Measurements from ENCODE around the gene RHCG.

The RHCG gene

GRCh38 chr15:89496155-89497098, at the start of gene RHCG:
Gene RHCG (minus strand): TSS chr15:89496583. CDS start chr15:89496544, 39 bp downstream.
- DNase-seq (ENCODE audit: low read depth, low spot score): peak; percentile 53

- DNase-seq (ENCODE audit: low read depth, low spot score): no peak
These were observed 47.0 kb upstream of the RHCG start for GRCh38 chr15:89543389-89543788.

GRCh38 chr15:89542369-89542768, 46.0 kb upstream of the RHCG start:
- no peak for DNase-seq (ENCODE audit: low read depth, low spot score)

GRCh38 chr15:89539027-89539426, 42.6 kb upstream of the RHCG start:
- DNase-seq (ENCODE audit: low read depth, low spot score): no peak

GRCh38 chr15:89533861-89534544, 37.6 kb upstream of the RHCG start:
- peak; percentile 17 for DNase-seq (ENCODE audit: low read depth, low spot score)

- peak; percentile 9 for DNase-seq (ENCODE audit: low read depth, low spot score)
These were observed 35.6 kb upstream of the RHCG start for GRCh38 chr15:89531796-89532537.

- no peak for DNase-seq (ENCODE audit: low read depth, low spot score)
These were observed 34.6 kb upstream of the RHCG start for GRCh38 chr15:89530976-89531375.

GRCh38 chr15:89528757-89529352, 32.5 kb upstream of the RHCG start:
- no peak for DNase-seq (ENCODE audit: low read depth, low spot score)

- no peak for DNase-seq (ENCODE audit: low read depth, low spot score)
These were observed 30.4 kb upstream of the RHCG start for GRCh38 chr15:89526601-89527441.

GRCh38 chr15:89526181-89526580, 29.8 kb upstream of the RHCG start:
- no peak for DNase-seq (ENCODE audit: low read depth, low spot score)

- no peak for DNase-seq (ENCODE audit: low read depth, low spot score)
These were observed 27.8 kb upstream of the RHCG start for GRCh38 chr15:89524184-89524583.

- no peak for DNase-seq (ENCODE audit: low read depth, low spot score)
These were observed 26.7 kb upstream of the RHCG start for GRCh38 chr15:89523101-89523500.

- no peak for DNase-seq (ENCODE audit: low read depth, low spot score)
These were observed 25.2 kb upstream of the RHCG start for GRCh38 chr15:89521605-89522004.

- DNase-seq (ENCODE audit: low read depth, low spot score): no peak
These were observed 19.1 kb upstream of the RHCG start for GRCh38 chr15:89515477-89515876.

GRCh38 chr15:89514596-89515406, 18.4 kb upstream of the RHCG start:
- DNase-seq (ENCODE audit: low read depth, low spot score): no peak

GRCh38 chr15:89514186-89514585, 17.8 kb upstream of the RHCG start:
- DNase-seq (ENCODE audit: low read depth, low spot score): no peak

- no peak for DNase-seq (ENCODE audit: low read depth, low spot score)
These were observed 16.9 kb upstream of the RHCG start for GRCh38 chr15:89513284-89513683.

GRCh38 chr15:89512631-89513030, 16.2 kb upstream of the RHCG start:
- no peak for DNase-seq (ENCODE audit: low read depth, low spot score)

- no peak for DNase-seq (ENCODE audit: low read depth, low spot score)
These were observed 9.8 kb upstream of the RHCG start for GRCh38 chr15:89506026-89506686.

Measured in astrocyte of the hippocampus (primary cell).